Endothelial cell of umbilical vein (primary cell): Measurements from ENCODE around the gene XYLT1. TPM values are rescaled to one million over a fixed set of nuclear protein-coding genes. Genes with fewer than 3 reads are reported as not detected.

ENCODE experiments used
- BruUV-seq: library from RNA; stranded (reverse); fragments of 400-500 nt; replicated peaks from 2 replicates; lab custom pipeline; 2021; lab: Mats Ljungman, UMichigan
- CTCF ChIA-PET: fragments of 300-600, 350-600 bp; sonication (Branson Sonifier 250); formaldehyde crosslinking; loops from one replicate; lab custom pipeline; 2021; ENCODE audit warnings: antibody characterized with exemption, inconsistent platforms; lab: Charles Lee
- POLR2A ChIA-PET: fragments of 300-600, 350-600 bp; sonication (Branson Sonifier 250); formaldehyde crosslinking; loops from one replicate; lab custom pipeline; 2021; ENCODE audit warnings: antibody characterized with exemption, inconsistent platforms; lab: Charles Lee
- DNase-seq: peaks from one replicate; pipeline ENCODE4 v3.0.0-alpha.2; 2011; ENCODE audit warnings: low read depth, low spot score
- FAIRE-seq: peaks from 2 replicates; lab custom pipeline; 2011; peaks lifted over from hg19 to GRCh38; lab: Jason Lieb, UNC
- H2AFZ ChIP-seq: 2 replicates; pipeline ENCODE4 v1.6.0; 2012; ENCODE audit warnings: low read depth, low read length, control low read depth, inconsistent platforms
- H3K27ac ChIP-seq: 2 replicates; pipeline ENCODE4 v1.5.1; 2011; ENCODE audit warnings: low read depth, mild to moderate bottlenecking, control low read depth, low read length, moderate library complexity; ENCODE audit not compliant: insufficient read depth
- H3K27me3 ChIP-seq, 2 experiments: 2 replicates each; pipeline versions ENCODE4 v1.6.0 to v1.6.1; 2011; ENCODE audit warnings: low read length in 2 of 2, mixed read lengths in 1 of 2; ENCODE audit not compliant: control insufficient read depth in 2 of 2, insufficient read depth in 2 of 2
- H3K36me3 ChIP-seq, 2 experiments: 2 replicates in 1 of 2; 3 replicates in 1 of 2; pipeline ENCODE4 v1.5.1; 2011; ENCODE audit warnings: low read length in 2 of 2, mild to moderate bottlenecking in 1 of 2, moderate library complexity in 1 of 2; ENCODE audit not compliant: control insufficient read depth in 2 of 2, insufficient read depth in 2 of 2; ENCODE audit errors: extremely low read depth in 1 of 2
- H3K4me1 ChIP-seq: 3 replicates; pipeline ENCODE4 v1.5.1; 2011; ENCODE audit warnings: mild to moderate bottlenecking, low read length; ENCODE audit not compliant: control insufficient read depth, insufficient read depth; ENCODE audit errors: extremely low read depth
- H3K4me2 ChIP-seq: 2 replicates; pipeline ENCODE4 v1.6.1; 2011; ENCODE audit warnings: low read length, control low read depth, mixed read lengths; ENCODE audit not compliant: insufficient read depth
- H3K4me3 ChIP-seq, 3 experiments: fragments of 200-600 bp in 1 of 3; sonication (generic), shearing (Covaris generic) in 1 of 3; replicated peaks in 1 of 3; 2 replicates each; pipeline ENCODE4 v1.5.1; 2011 to 2016; ENCODE audit warnings: control low read depth in 3 of 3, low read length in 3 of 3, mild to moderate bottlenecking in 2 of 3, inconsistent platforms in 1 of 3, low read depth in 1 of 3, moderate library complexity in 1 of 3; ENCODE audit not compliant: insufficient read depth in 1 of 3
- H3K79me2 ChIP-seq: 2 replicates; pipeline ENCODE4 v1.6.0; 2012; ENCODE audit warnings: low read length, inconsistent platforms; ENCODE audit not compliant: control insufficient read depth, insufficient read depth
- H3K9ac ChIP-seq: replicated peaks from 2 replicates; pipeline ENCODE3; 2011; ENCODE audit warnings: low read length, control low read depth; ENCODE audit not compliant: insufficient read depth; ENCODE audit errors: extremely low read depth
- H3K9me1 ChIP-seq: replicated peaks from 3 replicates; pipeline ENCODE4 v1.6.0; 2011; ENCODE audit warnings: mild to moderate bottlenecking, low read length; ENCODE audit not compliant: control insufficient read depth, insufficient read depth; ENCODE audit errors: extremely low read depth
- H3K9me3 ChIP-seq: replicated peaks from 2 replicates; pipeline ENCODE4 v1.5.1; 2012; ENCODE audit warnings: low read length, inconsistent platforms; ENCODE audit not compliant: control insufficient read depth, insufficient read depth
- H4K20me1 ChIP-seq: replicated peaks from 2 replicates; pipeline ENCODE3; 2011; ENCODE audit warnings: mild to moderate bottlenecking, low read length; ENCODE audit not compliant: control insufficient read depth, insufficient read depth; ENCODE audit errors: extremely low read depth
- EZH2 ChIP-seq: IDR thresholded peaks from 2 replicates; pipeline ENCODE4 v1.6.1; 2012; ENCODE audit warnings: borderline replicate concordance, low read depth, mild to moderate bottlenecking, moderate library complexity, low read length, inconsistent platforms; ENCODE audit not compliant: severe bottlenecking
- FOS ChIP-seq: IDR thresholded peaks from 2 replicates; pipeline ENCODE4 v1.6.1; 2011; ENCODE audit warnings: mild to moderate bottlenecking, low read length, moderate library complexity, borderline replicate concordance; ENCODE audit not compliant: insufficient read depth
- GATA2 ChIP-seq: IDR thresholded peaks from 2 replicates; pipeline ENCODE4 v1.7.0; 2011; ENCODE audit warnings: low read depth, mild to moderate bottlenecking, moderate library complexity, mixed read lengths, low read length; ENCODE audit not compliant: insufficient read length, insufficient read depth
- JUN ChIP-seq: IDR thresholded peaks from 2 replicates; pipeline ENCODE4 v1.6.1; 2011; ENCODE audit warnings: borderline replicate concordance, low read depth; ENCODE audit not compliant: insufficient read length, insufficient read depth
- MYC ChIP-seq: IDR thresholded peaks from one replicate; pipeline ENCODE4 v1.6.1; 2011; ENCODE audit warnings: mild to moderate bottlenecking, low read depth, low read length
- POLR2A ChIP-seq: IDR thresholded peaks from 2 replicates; pipeline ENCODE4 v1.6.1; 2012; ENCODE audit warnings: low read depth, mild to moderate bottlenecking, control low read depth, low read length
- POLR2AphosphoS5 ChIP-seq: IDR thresholded peaks from 2 replicates; pipeline ENCODE4 v1.6.1; 2012; ENCODE audit warnings: low read depth, mild to moderate bottlenecking, control low read depth, low read length, moderate library complexity; ENCODE audit not compliant: insufficient read depth
- dilution Hi-C: fragments of 300-500 bp; cut with MboI; formaldehyde crosslinking; loops from one replicate; pipeline ENCODE4 v1.15.0; 2019; ENCODE audit warnings: low sequenced_read_pairs; ENCODE audit not compliant: extremely low pct_ligation_motif_present
- intact Hi-C: fragments of 100-400 bp; cut with micrococcal nuclease; formaldehyde crosslinking; loops from one replicate; pipeline ENCODE4 v1.10.0; 2022
- polyA plus RNA-seq, 4 experiments: library from polyadenylated mRNA; depleted of rRNA in 3 of 4; stranded (reverse) in 3 of 4; unstranded in 1 of 4; fragments of >200 nt; gene quantifications; 2 replicates each; pipeline versions ENCODE4 v1.2.1 to v1.2.3, GENCODE V29; 2011 to 2012; ENCODE audit warnings: missing spikeins in 1 of 4
- total RNA-seq: library from RNA; stranded (reverse); gene quantifications from 2 replicates; pipeline ENCODE4 v1.2.3, GENCODE V29; 2021
- TF ChIP-seq, protein P1 (sequence below): IDR thresholded peaks from 2 replicates; pipeline ENCODE4 v1.6.1; 2011; ENCODE audit not compliant: insufficient read depth, insufficient read length
- TF ChIP-seq, protein P2 (sequence below), 2 donors: IDR thresholded peaks; 1 replicate in 1 of 2; 2 replicates in 1 of 2; pipeline ENCODE4 v1.5.1; 2011; ENCODE audit warnings: low read length in 2 of 2, mild to moderate bottlenecking in 2 of 2, moderate library complexity in 2 of 2, control low read depth in 1 of 2, inconsistent platforms in 1 of 2, low read depth in 1 of 2; ENCODE audit not compliant: insufficient read depth in 1 of 2; ENCODE audit errors: extremely low read depth in 1 of 2

Gene XYLT1
- total and polyA plus RNA-seq, 2 donors (not counting 3 experiments of a cell fraction or from before 2014, with no cell fraction given) = 0.63 to 2.9 TPM

DNA sequence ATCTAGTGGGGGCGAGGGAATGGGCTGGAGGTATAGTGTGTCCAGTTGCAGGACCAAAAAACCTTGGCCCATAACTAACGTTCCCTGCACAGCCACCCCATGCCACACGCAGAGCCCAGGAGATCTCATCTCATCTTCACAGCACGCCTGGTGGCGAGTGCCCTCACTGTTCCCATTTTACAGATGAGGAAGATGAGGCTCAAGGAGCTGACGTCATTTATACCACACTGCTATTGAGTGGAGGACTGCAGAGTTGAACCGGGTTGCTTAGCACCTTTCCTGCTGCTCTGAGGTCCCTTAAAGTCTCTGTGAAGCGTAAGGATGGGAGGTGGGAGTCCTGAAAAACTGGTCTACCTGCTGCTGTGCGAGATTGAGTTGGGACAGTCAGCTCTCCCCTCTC is 172.5 kb downstream of the XYLT1 start:
- H3K27ac ChIP-seq = no peak overlapping the region
- intact Hi-C loops (no loop called here), dilution Hi-C loops (no loop called here)
- H3K36me3 ChIP-seq = no peaks in the 10 kb centered on the region
- no peak overlapping the region for H3K4me2 ChIP-seq
- H3K9ac ChIP-seq = no peak overlapping the region
- DNase-seq (no peak), FAIRE-seq (no peak)
- H4K20me1 ChIP-seq = no peaks in the 10 kb centered on the region
- ChIA-PET CTCF (no interaction called here), POLR2A (no interaction called here)
- no peak overlapping the region for H2AFZ ChIP-seq
- H3K4me1 ChIP-seq = no peaks in the 10 kb centered on the region
- TF ChIP-seq, protein P1, sequence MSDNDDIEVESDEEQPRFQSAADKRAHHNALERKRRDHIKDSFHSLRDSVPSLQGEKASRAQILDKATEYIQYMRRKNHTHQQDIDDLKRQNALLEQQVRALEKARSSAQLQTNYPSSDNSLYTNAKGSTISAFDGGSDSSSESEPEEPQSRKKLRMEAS = no peak
- TF ChIP-seq, protein P2, sequence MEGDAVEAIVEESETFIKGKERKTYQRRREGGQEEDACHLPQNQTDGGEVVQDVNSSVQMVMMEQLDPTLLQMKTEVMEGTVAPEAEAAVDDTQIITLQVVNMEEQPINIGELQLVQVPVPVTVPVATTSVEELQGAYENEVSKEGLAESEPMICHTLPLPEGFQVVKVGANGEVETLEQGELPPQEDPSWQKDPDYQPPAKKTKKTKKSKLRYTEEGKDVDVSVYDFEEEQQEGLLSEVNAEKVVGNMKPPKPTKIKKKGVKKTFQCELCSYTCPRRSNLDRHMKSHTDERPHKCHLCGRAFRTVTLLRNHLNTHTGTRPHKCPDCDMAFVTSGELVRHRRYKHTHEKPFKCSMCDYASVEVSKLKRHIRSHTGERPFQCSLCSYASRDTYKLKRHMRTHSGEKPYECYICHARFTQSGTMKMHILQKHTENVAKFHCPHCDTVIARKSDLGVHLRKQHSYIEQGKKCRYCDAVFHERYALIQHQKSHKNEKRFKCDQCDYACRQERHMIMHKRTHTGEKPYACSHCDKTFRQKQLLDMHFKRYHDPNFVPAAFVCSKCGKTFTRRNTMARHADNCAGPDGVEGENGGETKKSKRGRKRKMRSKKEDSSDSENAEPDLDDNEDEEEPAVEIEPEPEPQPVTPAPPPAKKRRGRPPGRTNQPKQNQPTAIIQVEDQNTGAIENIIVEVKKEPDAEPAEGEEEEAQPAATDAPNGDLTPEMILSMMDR (IDR thresholded peaks at IDR 0.05; ENCODE audit: extremely low read depth in 1 of 2, insufficient read depth in 1 of 2, low read depth in 1 of 2, low read length in 2 of 2) = no peak
- TF ChIP-seq POLR2AphosphoS5 (no peak), MYC (no peak), GATA2 (no peak), EZH2 (no peak), JUN (no peak), POLR2A (no peak), FOS (no peak)
- H3K9me3 ChIP-seq = no peaks in the 10 kb centered on the region
- H3K9me1 ChIP-seq = no peaks in the 10 kb centered on the region
- no peaks in the 10 kb centered on the region for H3K27me3 ChIP-seq
- no peak overlapping the region for H3K4me3 ChIP-seq
- no peaks in the 10 kb centered on the region for H3K79me2 ChIP-seq
- BruUV-seq = no TSS peak
